Adrenal gland (tissue), 5 donors: Measurements from ENCODE around the gene OSCP1.

ENCODE experiments used
- CTCF ChIP-seq, 6 experiments: fragments of 450-650 bp in 4 of 6; fragments of 200-600 bp in 2 of 6; sonication (generic) in 1 of 6; IDR thresholded peaks; 1 replicate in 5 of 6; 2 replicates in 1 of 6; pipeline versions ENCODE4 v1.5.1 to v1.8.0; 2016 to 2021; ENCODE audit warnings: antibody characterized with exemption in 6 of 6, mild to moderate bottlenecking in 2 of 6, moderate library complexity in 1 of 6
- POLR2A ChIP-seq, 2 donors: fragments of 450-650 bp; IDR thresholded peaks; one replicate each; pipeline ENCODE4 v1.6.1; 2017; ENCODE audit warnings: antibody characterized with exemption in 2 of 2, mild to moderate bottlenecking in 2 of 2, moderate library complexity in 1 of 2
- donor health status: DM: no; HTN: no; CAD: no.

- TF ChIP-seq CTCF (IDR thresholded peaks at IDR 0.05), result no peak
- peak in 1 of 2 donors; percentile 63 for TF ChIP-seq POLR2A (IDR thresholded peaks at IDR 0.05)
These were observed 13.8 kb upstream of the OSCP1 start, which contains the start of gene MRPS15 for GRCh38 chr1:36463803-36464604.
